Measurements from ENCODE around the gene ARHGEF28.

The ARHGEF28 gene

DNA sequence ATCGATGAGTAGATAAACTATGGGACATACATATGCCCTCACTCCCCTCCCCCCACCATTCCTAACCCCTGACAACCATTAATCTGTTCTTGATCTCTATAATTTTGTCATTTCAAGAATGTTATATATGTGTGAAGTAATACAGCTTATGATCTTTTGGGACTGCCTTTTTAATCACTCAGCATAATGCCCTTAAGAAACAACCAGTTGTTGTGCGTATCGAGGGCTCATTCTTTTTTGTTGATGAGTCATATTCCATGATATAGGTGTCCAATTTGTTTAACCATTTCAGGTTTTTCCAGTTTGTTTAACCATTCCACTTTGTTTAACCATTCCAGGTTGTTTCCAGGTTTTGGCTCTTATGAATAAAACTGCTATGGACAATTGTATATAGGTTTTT is 75.6 kb downstream of the ARHGEF28 start:
- DNase-seq (ENCODE audit: low read depth), result no peak
- TF ChIP-seq, protein P1, sequence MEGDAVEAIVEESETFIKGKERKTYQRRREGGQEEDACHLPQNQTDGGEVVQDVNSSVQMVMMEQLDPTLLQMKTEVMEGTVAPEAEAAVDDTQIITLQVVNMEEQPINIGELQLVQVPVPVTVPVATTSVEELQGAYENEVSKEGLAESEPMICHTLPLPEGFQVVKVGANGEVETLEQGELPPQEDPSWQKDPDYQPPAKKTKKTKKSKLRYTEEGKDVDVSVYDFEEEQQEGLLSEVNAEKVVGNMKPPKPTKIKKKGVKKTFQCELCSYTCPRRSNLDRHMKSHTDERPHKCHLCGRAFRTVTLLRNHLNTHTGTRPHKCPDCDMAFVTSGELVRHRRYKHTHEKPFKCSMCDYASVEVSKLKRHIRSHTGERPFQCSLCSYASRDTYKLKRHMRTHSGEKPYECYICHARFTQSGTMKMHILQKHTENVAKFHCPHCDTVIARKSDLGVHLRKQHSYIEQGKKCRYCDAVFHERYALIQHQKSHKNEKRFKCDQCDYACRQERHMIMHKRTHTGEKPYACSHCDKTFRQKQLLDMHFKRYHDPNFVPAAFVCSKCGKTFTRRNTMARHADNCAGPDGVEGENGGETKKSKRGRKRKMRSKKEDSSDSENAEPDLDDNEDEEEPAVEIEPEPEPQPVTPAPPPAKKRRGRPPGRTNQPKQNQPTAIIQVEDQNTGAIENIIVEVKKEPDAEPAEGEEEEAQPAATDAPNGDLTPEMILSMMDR (IDR thresholded peaks at IDR 0.05; ENCODE audit: low read depth, low read length, missing control alignments), result no peak

DNA sequence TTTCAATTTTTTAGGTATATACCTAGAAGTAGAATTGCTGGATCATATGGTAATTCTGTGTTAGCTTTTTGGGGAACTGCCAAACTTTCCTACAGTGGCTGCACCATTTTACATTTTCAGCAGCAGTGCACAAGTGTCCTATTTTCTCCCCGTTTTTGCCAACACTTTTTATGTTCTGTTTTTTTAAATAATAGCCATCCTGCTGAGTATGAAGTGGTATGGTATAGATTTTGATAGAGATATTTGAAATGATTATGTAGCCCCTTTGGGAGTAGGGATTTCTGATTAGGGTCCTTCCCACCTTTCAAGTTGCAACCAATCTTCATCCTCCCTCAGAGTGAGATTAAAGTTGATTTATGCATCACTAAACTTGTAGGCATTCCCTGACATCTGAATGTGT is 76.5 kb downstream of the ARHGEF28 start:
- no peak for DNase-seq (ENCODE audit: low read depth)
- TF ChIP-seq, protein P1 (IDR thresholded peaks at IDR 0.05; ENCODE audit: low read depth, low read length, missing control alignments), result no peak

More for the DNA sequence above, 75.6 kb downstream of the ARHGEF28 start:
- H3K4me3 ChIP-seq (ENCODE audit: low read depth, low read length), result no peak overlapping the region

DNA sequence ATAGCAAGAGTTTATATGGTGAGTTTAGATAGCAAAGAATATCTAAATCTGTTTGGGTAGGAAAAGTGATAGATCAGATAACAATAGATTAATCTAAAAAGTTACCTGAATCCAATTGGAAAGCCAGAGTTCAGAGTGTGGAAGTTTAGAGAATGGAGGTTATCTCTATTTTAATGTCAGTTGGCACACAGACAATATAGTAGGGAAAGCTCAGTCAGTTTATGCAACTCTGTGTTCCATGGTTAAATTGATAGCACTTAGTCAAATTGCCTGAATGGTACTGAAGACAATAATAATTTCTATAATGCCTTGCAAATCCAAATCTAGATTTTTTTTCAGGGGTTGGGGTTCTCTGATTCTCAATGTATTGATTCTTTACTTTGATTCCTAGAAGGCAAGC is 77.0 kb downstream of the ARHGEF28 start:
- no peak overlapping the region for H3K4me3 ChIP-seq (ENCODE audit: low read depth, low read length)
- TF ChIP-seq, protein P1 (IDR thresholded peaks at IDR 0.05; ENCODE audit: low read depth, low read length, missing control alignments), result no peak
- no peak for DNase-seq (ENCODE audit: low read depth)

More for the DNA sequence above, 76.5 kb downstream of the ARHGEF28 start:
- no peak overlapping the region for H3K4me3 ChIP-seq (ENCODE audit: low read depth, low read length)

DNA sequence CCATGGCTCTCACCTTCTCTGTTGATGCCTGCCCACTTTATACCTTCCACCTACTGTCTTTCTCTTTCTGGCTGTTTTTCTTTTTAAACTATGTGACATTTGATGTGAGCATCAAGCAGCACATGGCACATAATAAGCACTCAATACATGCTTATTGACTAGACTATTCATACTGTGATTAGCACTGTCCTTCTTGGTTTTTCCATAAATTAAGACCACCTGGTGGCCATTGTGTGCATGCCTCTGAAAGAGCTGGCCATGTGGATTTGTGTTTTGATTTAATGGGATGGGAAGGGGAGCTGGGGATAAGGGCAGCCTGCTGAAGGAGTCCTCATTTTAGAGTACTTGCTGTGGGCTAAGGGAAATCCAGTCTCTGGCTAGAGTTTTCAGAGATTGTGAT is 79.4 kb downstream of the ARHGEF28 start:
- no peak overlapping the region for H3K4me3 ChIP-seq (ENCODE audit: low read depth, low read length)
- no peak for DNase-seq (ENCODE audit: low read depth)
- TF ChIP-seq, protein P1 (IDR thresholded peaks at IDR 0.05; ENCODE audit: low read depth, low read length, missing control alignments), result no peak

DNA sequence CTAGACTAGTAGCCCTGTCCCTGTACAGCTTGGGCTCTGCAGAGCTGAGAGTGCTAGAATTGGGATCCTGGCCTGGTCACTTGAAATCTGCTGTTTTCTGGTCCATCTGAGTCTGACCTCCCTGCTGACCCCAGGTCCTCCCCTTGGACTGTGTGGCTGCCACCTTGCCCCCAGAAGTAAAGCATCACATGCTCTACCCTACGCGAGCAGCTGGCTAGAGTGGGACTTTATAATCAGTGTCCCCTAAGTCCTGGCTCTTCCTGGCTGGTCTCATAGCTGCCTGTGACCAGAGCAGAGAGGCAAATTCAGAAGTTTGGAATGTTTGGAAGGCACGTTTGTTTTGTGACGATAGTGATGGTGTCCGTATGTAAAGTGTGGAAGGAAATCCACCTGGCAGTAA is 81.0 kb downstream of the ARHGEF28 start:
- TF ChIP-seq, protein P1 (IDR thresholded peaks at IDR 0.05; ENCODE audit: low read depth, low read length, missing control alignments), result no peak
- no peak overlapping the region for H3K4me3 ChIP-seq (ENCODE audit: low read depth, low read length)
- no peak for DNase-seq (ENCODE audit: low read depth)

DNA sequence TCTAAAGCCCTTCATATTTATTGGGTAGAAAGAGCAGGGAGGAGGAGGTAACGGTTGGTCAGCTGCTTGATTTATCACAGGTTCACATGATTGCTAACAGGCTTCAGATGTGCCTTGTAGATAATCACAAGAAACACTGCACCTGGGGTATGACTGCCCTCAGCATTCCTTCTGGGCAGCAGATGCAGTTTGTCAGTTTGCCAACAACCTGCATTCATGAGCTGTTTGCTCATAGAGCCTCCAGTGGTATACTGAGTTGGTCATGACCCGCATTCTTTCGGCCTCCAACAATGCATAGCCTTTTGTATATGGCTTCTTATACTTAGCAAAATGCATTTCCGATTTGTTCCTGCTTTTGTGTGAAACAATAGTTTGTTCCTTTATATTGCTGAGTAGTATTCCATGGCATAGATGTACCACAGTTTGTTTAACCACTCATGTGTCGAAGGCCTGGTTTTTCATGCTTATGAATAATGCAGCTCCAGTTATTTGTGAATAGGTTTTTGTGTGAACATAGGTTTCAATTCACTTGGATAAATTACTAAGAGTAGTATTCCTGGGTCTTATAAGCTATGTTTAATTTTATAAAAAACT is 83.6 kb downstream of the ARHGEF28 start:
- no peak overlapping the region for H3K4me3 ChIP-seq (ENCODE audit: low read depth, low read length)
- DNase-seq (ENCODE audit: low read depth), result no peak
- TF ChIP-seq, protein P1 (IDR thresholded peaks at IDR 0.05; ENCODE audit: low read depth, low read length, missing control alignments), result no peak

DNA sequence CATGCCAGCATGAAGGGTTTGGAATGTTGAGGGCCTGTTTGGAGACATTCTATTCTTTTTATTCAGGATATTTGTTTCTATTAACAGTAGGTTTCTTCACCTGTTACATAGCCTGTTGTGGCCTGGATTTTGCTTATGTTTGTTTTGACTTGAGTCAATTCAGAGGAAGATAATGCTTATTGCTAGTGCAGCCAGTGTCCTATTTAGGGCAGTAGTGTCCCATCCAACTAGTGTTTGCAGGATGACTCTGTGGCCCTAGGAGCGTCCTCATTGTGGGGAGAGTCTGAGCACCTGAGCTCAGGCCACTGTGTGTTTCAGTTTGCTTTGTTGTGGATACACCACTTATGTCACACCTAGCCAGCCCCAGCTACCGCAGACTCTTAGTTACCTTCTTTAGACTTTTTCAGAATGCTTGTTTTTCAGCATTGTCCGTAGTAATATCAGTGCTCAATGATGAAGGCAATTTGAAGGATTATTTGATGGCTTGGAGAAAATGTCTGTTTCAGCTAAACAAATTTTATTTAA is 90.3 kb downstream of the ARHGEF28 start:
- DNase-seq (ENCODE audit: low read depth), result no peak

More for the DNA sequence above, 90.3 kb downstream of the ARHGEF28 start:
- TF ChIP-seq, protein P1 (IDR thresholded peaks at IDR 0.05; ENCODE audit: low read depth, low read length, missing control alignments), result no peak
- H3K4me3 ChIP-seq (ENCODE audit: low read depth, low read length), result no peak overlapping the region

Data from GM12864 (cell line).